Measurements from ENCODE around the gene SLX9.

SLX9 gene

DNA sequence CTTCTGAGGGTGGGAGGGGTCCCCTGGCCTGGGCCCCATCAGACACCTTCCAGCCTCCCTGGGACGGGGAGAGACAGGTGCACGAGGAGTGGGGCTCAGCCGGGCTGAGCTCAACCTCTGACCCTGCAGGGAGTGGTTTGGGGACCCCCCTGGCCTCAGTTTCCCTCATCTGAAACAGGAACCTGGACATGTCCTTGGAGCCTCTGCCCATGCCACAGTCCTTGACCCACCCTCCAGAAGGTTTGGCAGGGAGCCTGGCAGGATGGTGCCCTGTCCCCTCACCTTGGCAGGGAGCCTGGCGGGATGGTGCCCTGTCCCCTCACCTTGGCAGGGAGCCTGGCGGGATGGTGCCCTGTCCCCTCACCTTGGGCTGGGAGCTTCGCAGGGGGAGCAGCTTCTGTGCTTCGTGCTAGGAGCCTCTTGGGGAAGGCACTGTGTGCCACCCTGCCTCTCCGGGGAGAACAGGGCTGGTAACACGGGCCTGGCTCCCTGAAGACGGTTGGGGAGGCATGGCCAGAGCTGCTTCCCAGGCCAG lies 58.3 kb downstream of the SLX9 start:
- no peak overlapping the region for H2AFZ ChIP-seq (ENCODE audit: low read length)
- no peaks in the 10 kb centered on the region for H3K9me3 ChIP-seq (ENCODE audit: low read length)
- H4K20me1 ChIP-seq (ENCODE audit: insufficient read depth, low read length) = no peaks in the 10 kb centered on the region
- H3K79me2 ChIP-seq (ENCODE audit: insufficient read depth, low read length) = no peaks in the 10 kb centered on the region
- H3K4me1 ChIP-seq (ENCODE audit: insufficient read depth, low read length, severe bottlenecking) = no peaks in the 10 kb centered on the region
- no peaks in the 10 kb centered on the region for H3K9me2 ChIP-seq (ENCODE audit: low read depth, low read length)
- no peaks in the 10 kb centered on the region for H3F3A ChIP-seq (ENCODE audit: insufficient read depth, low read length)
- no peaks in the 10 kb centered on the region; the same call in 1 of the 2 replicates for H3K27me3 ChIP-seq (ENCODE audit: insufficient read depth, low read length)
- H3K4me2 ChIP-seq (ENCODE audit: low read length) = no peak overlapping the region
- no peaks in the 10 kb centered on the region for H3K36me3 ChIP-seq (ENCODE audit: insufficient read depth, low read length)
- H3K27ac ChIP-seq (ENCODE audit: low read depth, low read length, poor library complexity, severe bottlenecking) = no peak overlapping the region
- H3K4me3 ChIP-seq (ENCODE audit: low read depth, low read length, poor library complexity, severe bottlenecking) = no peak overlapping the region
- TF ChIP-seq, protein P1, sequence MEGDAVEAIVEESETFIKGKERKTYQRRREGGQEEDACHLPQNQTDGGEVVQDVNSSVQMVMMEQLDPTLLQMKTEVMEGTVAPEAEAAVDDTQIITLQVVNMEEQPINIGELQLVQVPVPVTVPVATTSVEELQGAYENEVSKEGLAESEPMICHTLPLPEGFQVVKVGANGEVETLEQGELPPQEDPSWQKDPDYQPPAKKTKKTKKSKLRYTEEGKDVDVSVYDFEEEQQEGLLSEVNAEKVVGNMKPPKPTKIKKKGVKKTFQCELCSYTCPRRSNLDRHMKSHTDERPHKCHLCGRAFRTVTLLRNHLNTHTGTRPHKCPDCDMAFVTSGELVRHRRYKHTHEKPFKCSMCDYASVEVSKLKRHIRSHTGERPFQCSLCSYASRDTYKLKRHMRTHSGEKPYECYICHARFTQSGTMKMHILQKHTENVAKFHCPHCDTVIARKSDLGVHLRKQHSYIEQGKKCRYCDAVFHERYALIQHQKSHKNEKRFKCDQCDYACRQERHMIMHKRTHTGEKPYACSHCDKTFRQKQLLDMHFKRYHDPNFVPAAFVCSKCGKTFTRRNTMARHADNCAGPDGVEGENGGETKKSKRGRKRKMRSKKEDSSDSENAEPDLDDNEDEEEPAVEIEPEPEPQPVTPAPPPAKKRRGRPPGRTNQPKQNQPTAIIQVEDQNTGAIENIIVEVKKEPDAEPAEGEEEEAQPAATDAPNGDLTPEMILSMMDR (IDR thresholded peaks at IDR 0.05; ENCODE audit: low read length) = no peak
- no peak for TF ChIP-seq EZH2 (IDR thresholded peaks at IDR 0.05; ENCODE audit: borderline replicate concordance, low read length)
- no peak overlapping the region for H3K9ac ChIP-seq (ENCODE audit: low read length)

DNA sequence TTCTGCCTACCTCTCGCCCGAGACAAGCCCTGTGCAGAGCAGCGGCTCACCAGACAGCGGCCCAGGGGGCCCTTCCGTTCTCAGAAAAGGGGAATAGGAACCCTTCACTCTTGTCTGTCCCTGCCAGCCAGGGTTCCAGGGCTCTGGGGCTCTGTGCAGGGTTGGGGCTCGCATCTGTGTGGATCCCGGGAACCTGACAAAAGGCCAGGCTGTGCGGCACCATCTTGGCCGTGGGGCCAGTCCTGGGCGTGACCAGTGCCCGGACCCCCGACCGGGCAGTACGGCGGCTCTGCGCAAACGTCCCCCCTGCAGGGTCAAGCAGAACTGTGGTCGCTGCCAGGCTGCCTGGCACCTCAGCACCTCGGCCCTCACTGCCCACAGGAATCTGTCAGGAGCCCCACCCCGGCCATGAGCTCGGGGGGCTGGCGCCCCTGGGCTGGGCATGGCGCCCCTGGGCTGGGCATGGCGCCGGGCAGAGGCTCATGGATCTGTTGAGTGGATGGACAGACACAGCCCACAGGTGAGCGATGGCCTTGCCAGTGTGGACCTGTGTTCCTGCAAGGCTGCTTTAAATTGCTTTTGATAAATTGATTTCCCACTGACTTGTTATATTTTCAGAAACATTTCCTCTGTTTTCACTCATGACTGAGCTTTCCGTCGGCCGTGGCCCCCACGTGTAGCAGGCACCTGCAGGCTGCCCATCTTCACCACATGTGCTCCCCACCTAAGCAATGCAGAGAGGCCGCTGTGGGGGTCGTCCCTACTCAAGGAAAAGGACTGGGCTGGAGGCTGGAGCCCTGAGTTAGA lies 59.0 kb downstream of the SLX9 start:
- Histone ChIP-seq H3K27me3 (ENCODE audit: insufficient read depth, low read length) (no peaks in the 10 kb centered on the region; the same call in 1 of the 2 replicates), H2AFZ (ENCODE audit: low read length) (no peak overlapping the region), H4K20me1 (ENCODE audit: insufficient read depth, low read length) (no peaks in the 10 kb centered on the region), H3F3A (ENCODE audit: insufficient read depth, low read length) (no peaks in the 10 kb centered on the region), H3K79me2 (ENCODE audit: insufficient read depth, low read length) (no peaks in the 10 kb centered on the region), H3K9ac (ENCODE audit: low read length) (no peak overlapping the region), H3K9me2 (ENCODE audit: low read depth, low read length) (no peaks in the 10 kb centered on the region), H3K4me2 (ENCODE audit: low read length) (no peak overlapping the region), H3K27ac (ENCODE audit: low read depth, low read length, poor library complexity, severe bottlenecking) (no peak overlapping the region), H3K9me3 (ENCODE audit: low read length) (no peaks in the 10 kb centered on the region), H3K4me3 (ENCODE audit: low read depth, low read length, poor library complexity, severe bottlenecking) (no peak overlapping the region), H3K36me3 (ENCODE audit: insufficient read depth, low read length) (no peaks in the 10 kb centered on the region), H3K4me1 (ENCODE audit: insufficient read depth, low read length, severe bottlenecking) (no peaks in the 10 kb centered on the region)
- TF ChIP-seq EZH2 (IDR thresholded peaks at IDR 0.05; ENCODE audit: borderline replicate concordance, low read length) = no peak
- TF ChIP-seq, protein P1 (IDR thresholded peaks at IDR 0.05; ENCODE audit: low read length) = no peak

DNA sequence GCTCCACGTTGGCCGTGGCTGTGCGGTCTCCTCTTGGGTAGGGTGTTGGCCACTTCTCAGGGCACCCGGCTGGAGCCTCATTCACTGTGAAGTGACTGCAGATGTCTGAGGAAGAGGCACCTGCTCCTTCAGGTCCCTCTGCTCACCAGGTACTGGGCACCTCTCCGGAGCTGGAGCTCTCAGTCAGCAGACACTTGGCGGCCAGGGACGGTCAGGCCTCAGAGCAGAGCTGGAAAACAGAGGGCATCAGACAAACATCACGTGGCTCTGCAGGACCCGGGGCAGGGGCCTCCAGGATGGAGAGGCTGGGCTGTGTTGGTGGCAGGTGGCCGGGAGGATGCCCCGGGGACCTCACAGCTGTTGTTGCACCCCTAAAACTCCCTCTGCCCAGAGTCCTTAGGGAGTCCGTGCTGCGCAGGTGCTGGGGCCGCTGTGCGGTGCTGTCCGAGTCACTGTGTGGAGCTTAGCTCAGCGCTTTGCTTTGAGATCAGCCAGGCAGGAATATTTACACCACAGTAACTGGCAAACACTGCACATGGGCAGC lies 59.7 kb downstream of the SLX9 start:
- Histone ChIP-seq H3K9me2 (ENCODE audit: low read depth, low read length) (no peaks in the 10 kb centered on the region), H3K4me1 (ENCODE audit: insufficient read depth, low read length, severe bottlenecking) (no peaks in the 10 kb centered on the region), H3K79me2 (ENCODE audit: insufficient read depth, low read length) (no peaks in the 10 kb centered on the region), H3K27ac (ENCODE audit: low read depth, low read length, poor library complexity, severe bottlenecking) (no peak overlapping the region), H3K4me2 (ENCODE audit: low read length) (no peak overlapping the region), H3K27me3 (ENCODE audit: insufficient read depth, low read length) (no peaks in the 10 kb centered on the region; the same call in 1 of the 2 replicates), H3K36me3 (ENCODE audit: insufficient read depth, low read length) (no peaks in the 10 kb centered on the region), H2AFZ (ENCODE audit: low read length) (no peak overlapping the region), H3K4me3 (ENCODE audit: low read depth, low read length, poor library complexity, severe bottlenecking) (no peak overlapping the region), H3K9me3 (ENCODE audit: low read length) (no peaks in the 10 kb centered on the region), H3K9ac (ENCODE audit: low read length) (no peak overlapping the region), H4K20me1 (ENCODE audit: insufficient read depth, low read length) (no peaks in the 10 kb centered on the region), H3F3A (ENCODE audit: insufficient read depth, low read length) (no peaks in the 10 kb centered on the region)
- TF ChIP-seq EZH2 (IDR thresholded peaks at IDR 0.05; ENCODE audit: borderline replicate concordance, low read length) = no peak
- TF ChIP-seq, protein P1 (IDR thresholded peaks at IDR 0.05; ENCODE audit: low read length) = no peak
